B cell (primary cell): ENCODE data around the gene SLC35G2. TPM values are rescaled to one million over a fixed set of nuclear protein-coding genes. Genes with fewer than 3 reads are reported as not detected.

Experiments used
- ATAC-seq: fragments of 200-7000 bp; cut with Tn5 transposase; one replicate; pipeline ENCODE4 v1.10.0; 2021; ENCODE audit warnings: low read depth, mild to moderate bottlenecking, moderate number of reproducible peaks, moderate library complexity
- CTCF ChIA-PET: fragments of 350-600 bp; sonication (Branson Sonifier 250); formaldehyde crosslinking; loops from one replicate; lab custom pipeline; 2021; ENCODE audit warnings: antibody characterized with exemption, inconsistent platforms; lab: Charles Lee
- POLR2A ChIA-PET: fragments of 350-600 bp; sonication (Branson Sonifier 250); formaldehyde crosslinking; loops from one replicate; lab custom pipeline; 2021; ENCODE audit warnings: antibody characterized with exemption; lab: Charles Lee
- DNase-seq: peaks from one replicate; pipeline ENCODE4 v3.0.0; 2013
- H2AFZ ChIP-seq: 2 replicates; pipeline ENCODE4 v1.6.1; 2012; ENCODE audit warnings: mild to moderate bottlenecking, low read depth, low read length; ENCODE audit not compliant: insufficient read depth, poor library complexity, severe bottlenecking
- H3K27ac ChIP-seq, 2 donors: 1 replicate in 1 of 2; 2 replicates in 1 of 2; pipeline ENCODE4 v1.5.1; 2012 to 2013; ENCODE audit warnings: low read length in 2 of 2, mild to moderate bottlenecking in 2 of 2, moderate library complexity in 1 of 2
- H3K27me3 ChIP-seq, 4 experiments: fragments of 200-600 bp in 1 of 4; sonication (generic) in 1 of 4; replicated peaks in 1 of 4; 1 replicate in 2 of 4; 2 replicates in 2 of 4; pipeline versions ENCODE4 v1.6.1 to v1.7.0; 2013 to 2016; ENCODE audit warnings: low read length in 3 of 4, mild to moderate bottlenecking in 2 of 4, mixed read lengths in 1 of 4, moderate library complexity in 1 of 4; ENCODE audit not compliant: insufficient read depth in 4 of 4, control insufficient read depth in 3 of 4; ENCODE audit errors: control extremely low read depth in 1 of 4
- H3K36me3 ChIP-seq, 2 experiments: replicated peaks in 1 of 2; 1 replicate in 1 of 2; 2 replicates in 1 of 2; pipeline versions ENCODE4 v1.6.1 to v1.7.1; 2013; ENCODE audit warnings: low read length in 1 of 2; ENCODE audit not compliant: insufficient read depth in 2 of 2, control insufficient read depth in 1 of 2; ENCODE audit errors: control extremely low read depth in 1 of 2, extremely low read depth in 1 of 2
- H3K4me1 ChIP-seq, 2 donors: fragments of 200-600 bp in 1 of 2; sonication (generic) in 1 of 2; 1 replicate in 1 of 2; 2 replicates in 1 of 2; pipeline versions ENCODE4 v1.5.1 to v1.6.1; 2013 to 2017; ENCODE audit warnings: low read length in 2 of 2; ENCODE audit not compliant: control insufficient read depth in 2 of 2, insufficient read depth in 2 of 2
- H3K4me2 ChIP-seq: replicated peaks from 2 replicates; pipeline ENCODE3; 2012; ENCODE audit warnings: mild to moderate bottlenecking, low read depth, low read length; ENCODE audit not compliant: poor library complexity, severe bottlenecking
- H3K4me3 ChIP-seq, 5 experiments: fragments of 200-600 bp in 1 of 5; sonication (generic) in 1 of 5; 1 replicate in 3 of 5; 2 replicates in 2 of 5; pipeline versions ENCODE4 v1.5.1 to v1.7.0; 2011 to 2016; ENCODE audit warnings: low read length in 4 of 5, mild to moderate bottlenecking in 4 of 5, low read depth in 2 of 5, control low read depth in 1 of 5, moderate library complexity in 1 of 5; ENCODE audit not compliant: insufficient read depth in 1 of 5; ENCODE audit errors: control extremely low read depth in 1 of 5, extremely low read depth in 1 of 5
- H3K79me2 ChIP-seq: fragments of 200-600 bp; sonication (generic); one replicate; pipeline ENCODE4 v1.6.0; 2016; ENCODE audit warnings: low read length; ENCODE audit not compliant: control insufficient read depth, insufficient read depth
- H3K9ac ChIP-seq: fragments of 200-600 bp; sonication (generic); 2 replicates; pipeline ENCODE4 v1.6.1; 2017; ENCODE audit warnings: mild to moderate bottlenecking, low read length, moderate library complexity
- H3K9me3 ChIP-seq, 3 donors: one replicate each; pipeline versions ENCODE4 v1.6.1 to v1.7.1; 2013; ENCODE audit warnings: low read length in 2 of 3; ENCODE audit not compliant: control insufficient read depth in 2 of 3, insufficient read depth in 1 of 3; ENCODE audit errors: control extremely low read depth in 1 of 3
- H4K20me1 ChIP-seq: 2 replicates; pipeline ENCODE4 v1.6.0; 2012; ENCODE audit warnings: mild to moderate bottlenecking, low read length; ENCODE audit not compliant: insufficient read depth, control insufficient read depth, poor library complexity, severe bottlenecking
- H3K27ac Mint-ChIP-seq: one replicate; pipeline ENCODE4 v1.8.0; 2021; ENCODE audit warnings: mixed read lengths
- H3K27me3 Mint-ChIP-seq: one replicate; pipeline ENCODE4 v1.8.0; 2021; ENCODE audit warnings: mixed read lengths
- H3K4me1 Mint-ChIP-seq: one replicate; pipeline ENCODE4 v1.8.0; 2021; ENCODE audit warnings: mixed read lengths
- H3K4me3 Mint-ChIP-seq: one replicate; pipeline ENCODE4 v1.8.0; 2021; ENCODE audit warnings: mixed read lengths
- H3K9me3 Mint-ChIP-seq: one replicate; pipeline ENCODE4 v1.8.0; 2022; ENCODE audit warnings: mixed read lengths; ENCODE audit not compliant: insufficient read depth
- CTCF ChIP-seq: fragments of 200-600 bp; IDR thresholded peaks from one replicate; pipeline ENCODE4 v1.8.0; 2022; ENCODE audit warnings: antibody characterized with exemption, mild to moderate bottlenecking
- EZH2 ChIP-seq: IDR thresholded peaks from 2 replicates; pipeline ENCODE4 v1.6.1; 2012; ENCODE audit warnings: borderline replicate concordance, low read depth, mild to moderate bottlenecking, moderate library complexity, low read length; ENCODE audit not compliant: insufficient read depth, poor library complexity, severe bottlenecking
- WGBS: methylation state at CpG from one replicate; pipeline ENCODE4 v1.1.5; 2013; ENCODE audit warnings: missing lambda C conversion rate; ENCODE audit not compliant: insufficient coverage; 5-methylcytosine and 5-hydroxymethylcytosine counted together
- intact Hi-C: fragments of 100-400 bp; cut with micrococcal nuclease; formaldehyde crosslinking; loops from one replicate; pipeline ENCODE4 v1.10.0; 2022
- polyA plus RNA-seq: library from polyadenylated mRNA; depleted of rRNA; stranded (reverse); fragments of >200 nt; gene quantifications from 2 replicates; pipeline ENCODE4 v1.2.3, GENCODE V29; 2012
- total RNA-seq, 2 donors: library from RNA; stranded (reverse); fragments of 120-200 nt in 1 of 2; gene quantifications; 1 replicate in 1 of 2; 2 replicates in 1 of 2; pipeline versions ENCODE4 v1.2.3 to v1.2.4, GENCODE V29; 2013 to 2022

SLC35G2 gene
- total and polyA plus RNA-seq, 2 donors (not counting 1 experiment from before 2014, with no cell fraction given): 0.07 to 9.4 TPM

DNA sequence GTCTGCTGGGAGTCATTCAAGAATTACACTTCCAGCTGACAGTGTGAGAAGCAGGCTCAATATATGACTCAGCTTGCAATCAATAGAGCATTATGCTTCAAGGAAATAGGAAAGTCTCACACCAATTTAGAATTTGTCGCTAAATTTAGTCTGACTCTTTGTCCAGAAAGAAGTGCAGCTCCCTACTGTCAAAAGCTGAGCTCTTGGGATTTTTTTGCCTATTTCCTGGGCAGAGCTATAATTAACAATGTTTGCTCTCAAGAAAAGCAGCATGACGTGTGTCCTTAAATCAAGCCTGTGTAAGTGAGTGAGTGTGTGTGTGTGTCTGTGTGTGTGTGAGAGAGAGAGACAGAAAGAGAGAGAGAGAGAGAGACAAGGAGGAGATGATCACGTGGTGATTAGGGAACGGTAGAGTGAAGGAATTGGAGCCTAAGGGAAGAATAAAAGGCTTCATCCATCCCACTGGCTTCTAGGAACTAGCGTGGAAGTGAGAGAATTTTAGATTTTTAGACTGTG, 16.4 kb upstream of the SLC35G2 start:
- Mint-ChIP-seq H3K27ac (no peak overlapping the region), H3K27me3 (no peaks in the 10 kb centered on the region), H3K9me3 (no peaks in the 10 kb centered on the region), H3K4me1 (no peaks in the 10 kb centered on the region), H3K4me3 (no peak overlapping the region)
- no peak for TF ChIP-seq EZH2
- no peak for TF ChIP-seq CTCF
- no peaks in the 10 kb centered on the region for H3K36me3 ChIP-seq
- H3K79me2 ChIP-seq: no peaks in the 10 kb centered on the region
- no peak for DNase-seq
- no peaks in the 10 kb centered on the region for H3K9me3 ChIP-seq
- no peak overlapping the region for H3K4me2 ChIP-seq
- no peak overlapping the region for H2AFZ ChIP-seq
- H4K20me1 ChIP-seq: no peaks in the 10 kb centered on the region
- ChIA-PET POLR2A (no interaction called here), CTCF (no interaction called here)
- 8% methylated on average over 3 of the region's 5 CpGs for WGBS
- no peak overlapping the region for H3K9ac ChIP-seq
- intact Hi-C loops: no loop called here
- H3K27ac ChIP-seq: no peak overlapping the region
- H3K4me3 ChIP-seq: no peak overlapping the region
- no peaks in the 10 kb centered on the region for H3K4me1 ChIP-seq
- no peaks in the 10 kb centered on the region for H3K27me3 ChIP-seq
- ATAC-seq: no peak

GRCh38 chr3:136804141-136804540, 14.8 kb upstream of the SLC35G2 start:
- no peaks in the 10 kb centered on the region for H3K27me3 ChIP-seq
- ATAC-seq (no peak), DNase-seq (no peak)
- intact Hi-C loops: no loop called here
- POLR2A ChIA-PET: no interaction called here
- no peaks in the 10 kb centered on the region for H3K36me3 ChIP-seq
- TF ChIP-seq EZH2 (no peak), CTCF (no peak)
- no peaks in the 10 kb centered on the region for H3K9me3 Mint-ChIP-seq
- no peak overlapping the region for H2AFZ ChIP-seq
- no peaks in the 10 kb centered on the region for H3K27me3 Mint-ChIP-seq
- H4K20me1 ChIP-seq: no peaks in the 10 kb centered on the region
- H3K4me3 ChIP-seq: no peak overlapping the region
- no peak overlapping the region for H3K9ac ChIP-seq
- CTCF ChIA-PET: no interaction called here
- H3K4me1 Mint-ChIP-seq: no peaks in the 10 kb centered on the region
- 100% methylated on average over 1 of the region's 4 CpGs for WGBS
- no peak overlapping the region for H3K4me2 ChIP-seq
- H3K4me3 Mint-ChIP-seq: no peak overlapping the region
- H3K27ac ChIP-seq: no peak overlapping the region
- H3K79me2 ChIP-seq: no peaks in the 10 kb centered on the region
- no peaks in the 10 kb centered on the region for H3K9me3 ChIP-seq
- H3K27ac Mint-ChIP-seq: no peak overlapping the region
- H3K4me1 ChIP-seq: no peaks in the 10 kb centered on the region
